Neural crest cell (in vitro differentiated cells): ENCODE measurements around the gene FOXL1. TPM values are rescaled to one million over a fixed set of nuclear protein-coding genes. Genes with fewer than 3 reads are reported as not detected.

Experiments
- DNase-seq: peaks from one replicate; pipeline ENCODE4 v3.0.0; 2021; ENCODE audit warnings: low read depth, mixed read lengths, low spot score
- H3K27ac Mint-ChIP-seq: one replicate; pipeline ENCODE4 v1.8.0; 2021; ENCODE audit warnings: mild to moderate bottlenecking, mixed read lengths; ENCODE audit not compliant: unreplicated experiment
- H3K27me3 Mint-ChIP-seq: 2 replicates; pipeline ENCODE4 v1.8.0; 2021; ENCODE audit warnings: low read depth, mild to moderate bottlenecking, mixed read lengths
- H3K36me3 Mint-ChIP-seq: 2 replicates; pipeline ENCODE4 v1.8.0; 2021; ENCODE audit warnings: low read depth, mild to moderate bottlenecking, mixed read lengths
- H3K4me1 Mint-ChIP-seq: 2 replicates; pipeline ENCODE4 v1.8.0; 2021; ENCODE audit warnings: mixed read lengths
- H3K4me3 Mint-ChIP-seq: one replicate; pipeline ENCODE4 v1.8.0; 2021; ENCODE audit warnings: mild to moderate bottlenecking, mixed read lengths
- H3K9me3 Mint-ChIP-seq: 2 replicates; pipeline ENCODE4 v1.8.0; 2021; ENCODE audit warnings: mixed read lengths
- total RNA-seq: library from RNA; stranded (reverse); gene quantifications from 2 replicates; pipeline ENCODE4 v1.2.1, GENCODE V29; 2021
- TF ChIP-seq, protein P1 (sequence below): fragments of 200-600 bp; sonication (generic); conservative IDR thresholded peaks from 2 replicates; pipeline ENCODE4 v1.5.0; 2021; ENCODE audit warnings: antibody characterized with exemption, mild to moderate bottlenecking

FOXL1 gene
- total RNA-seq, 1 donor from 2014 or later, result 0.09 TPM

DNA sequence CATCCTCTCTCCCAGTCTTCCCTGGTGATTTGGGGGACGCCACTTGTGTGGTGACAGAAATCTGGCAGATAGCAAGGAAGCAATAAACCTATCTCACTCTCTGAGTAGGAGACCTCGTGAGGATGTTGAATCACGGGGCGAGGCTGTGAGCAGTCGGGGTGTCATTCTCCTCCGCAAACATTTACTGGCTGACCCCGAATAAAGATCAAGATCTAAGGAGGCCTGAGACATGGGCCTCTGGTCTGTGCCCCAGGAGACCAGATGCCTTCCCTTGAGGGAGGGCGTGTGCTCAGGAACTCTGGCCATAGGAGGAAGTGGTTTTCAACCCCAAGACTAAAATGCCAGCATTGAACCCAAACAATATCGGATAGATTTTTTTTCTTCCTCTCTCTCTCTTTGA, 53.1 kb downstream of the FOXL1 start:
- Mint-ChIP-seq H3K27me3 (no peaks in the 10 kb centered on the region), H3K4me1 (peaks cover 32% of the 10 kb centered on the region), H3K36me3 (no peaks in the 10 kb centered on the region), H3K4me3 (no peak overlapping the region), H3K27ac (no peak overlapping the region), H3K9me3 (no peaks in the 10 kb centered on the region)
- DNase-seq, result no peak
- TF ChIP-seq, protein P1, sequence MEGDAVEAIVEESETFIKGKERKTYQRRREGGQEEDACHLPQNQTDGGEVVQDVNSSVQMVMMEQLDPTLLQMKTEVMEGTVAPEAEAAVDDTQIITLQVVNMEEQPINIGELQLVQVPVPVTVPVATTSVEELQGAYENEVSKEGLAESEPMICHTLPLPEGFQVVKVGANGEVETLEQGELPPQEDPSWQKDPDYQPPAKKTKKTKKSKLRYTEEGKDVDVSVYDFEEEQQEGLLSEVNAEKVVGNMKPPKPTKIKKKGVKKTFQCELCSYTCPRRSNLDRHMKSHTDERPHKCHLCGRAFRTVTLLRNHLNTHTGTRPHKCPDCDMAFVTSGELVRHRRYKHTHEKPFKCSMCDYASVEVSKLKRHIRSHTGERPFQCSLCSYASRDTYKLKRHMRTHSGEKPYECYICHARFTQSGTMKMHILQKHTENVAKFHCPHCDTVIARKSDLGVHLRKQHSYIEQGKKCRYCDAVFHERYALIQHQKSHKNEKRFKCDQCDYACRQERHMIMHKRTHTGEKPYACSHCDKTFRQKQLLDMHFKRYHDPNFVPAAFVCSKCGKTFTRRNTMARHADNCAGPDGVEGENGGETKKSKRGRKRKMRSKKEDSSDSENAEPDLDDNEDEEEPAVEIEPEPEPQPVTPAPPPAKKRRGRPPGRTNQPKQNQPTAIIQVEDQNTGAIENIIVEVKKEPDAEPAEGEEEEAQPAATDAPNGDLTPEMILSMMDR, result no peak

Other genes with a start within 250 kb of the FOXL1 start
- not detected in 2 replicates for gene FOXF1, start 68.0 kb upstream of the FOXL1 start, total RNA-seq
- gene MTHFSD, start 23.3 kb upstream of the FOXL1 start, total RNA-seq, result 14.0 and 16.8 TPM in 2 replicates
- gene FOXC2, start 11.7 kb upstream of the FOXL1 start, total RNA-seq, result 0.11 TPM in 1 of 2 replicates, not detected in the other